Small intestine (tissue), 7 donors: ENCODE data around the gene GALNT14. TPM values are rescaled to one million over a fixed set of nuclear protein-coding genes. Genes with fewer than 3 reads are reported as not detected.

Experiments
- DNase-seq, 2 donors: peaks; one replicate each; pipeline versions ENCODE4 v3.0.0 to v3.0.0-alpha.2; 2013
- FAIRE-seq: peaks from 2 replicates; lab custom pipeline; 2012; peaks lifted over from hg19 to GRCh38; lab: Jason Lieb, UNC
- H3K27ac ChIP-seq, 3 donors: one replicate each; pipeline ENCODE4 v1.5.1; 2013; ENCODE audit warnings: low read length in 2 of 3, mild to moderate bottlenecking in 2 of 3, control low read depth in 1 of 3, inconsistent platforms in 1 of 3, low read depth in 1 of 3, moderate library complexity in 1 of 3
- H3K27me3 ChIP-seq, 3 donors: one replicate each; pipeline ENCODE4 v1.6.1; 2013; ENCODE audit warnings: low read length in 3 of 3, inconsistent platforms in 1 of 3; ENCODE audit not compliant: control insufficient read depth in 3 of 3, insufficient read depth in 3 of 3
- H3K36me3 ChIP-seq, 3 donors: one replicate each; pipeline ENCODE4 v1.6.1; 2013; ENCODE audit warnings: low read length in 3 of 3, inconsistent platforms in 1 of 3, low read depth in 1 of 3, mild to moderate bottlenecking in 1 of 3, moderate library complexity in 1 of 3; ENCODE audit not compliant: control insufficient read depth in 3 of 3, insufficient read depth in 2 of 3
- H3K4me1 ChIP-seq, 3 donors: one replicate each; pipeline ENCODE4 v1.6.1; 2013; ENCODE audit warnings: low read length in 2 of 3, inconsistent platforms in 1 of 3, low read depth in 1 of 3, mild to moderate bottlenecking in 1 of 3, moderate library complexity in 1 of 3; ENCODE audit not compliant: control insufficient read depth in 3 of 3, insufficient read depth in 2 of 3
- H3K4me3 ChIP-seq, 3 donors: one replicate each; pipeline ENCODE4 v1.5.1; 2013; ENCODE audit warnings: low read length in 3 of 3, control low read depth in 1 of 3, inconsistent platforms in 1 of 3, low read depth in 1 of 3, mild to moderate bottlenecking in 1 of 3, moderate library complexity in 1 of 3
- H3K9me3 ChIP-seq, 2 donors: one replicate each; pipeline ENCODE4 v1.6.1; 2013; ENCODE audit warnings: low read depth in 1 of 2, low read length in 1 of 2; ENCODE audit not compliant: control insufficient read depth in 2 of 2, insufficient read depth in 1 of 2
- WGBS, 3 donors: extraction: QIAGEN DNeasy Blood & Tissue Kit; methylation state at CpG; one replicate each; pipeline ENCODE4 v1.1.7; 2013; 5-methylcytosine and 5-hydroxymethylcytosine counted together
- polyA plus RNA-seq, 4 donors: library from polyadenylated mRNA; stranded (reverse) in 3 of 4; unstranded in 1 of 4; fragments of 200-250 nt in 3 of 4; fragments of 120-200 nt in 1 of 4; gene quantifications; one replicate each; pipeline versions ENCODE4 v1.2.1 to v1.2.3, GENCODE V29; 2013
- donor health status: healthy with polysubstance abuse.
- donor health status: control.
- donor health status: control.
- donor health status: Bipolar disorder and iron deficiency.
- donor health status: healthy.

Gene GALNT14
- polyA plus RNA-seq, 4 donors = 0.24 to 8.2 (median 2.2) TPM; not detected in 1

DNA sequence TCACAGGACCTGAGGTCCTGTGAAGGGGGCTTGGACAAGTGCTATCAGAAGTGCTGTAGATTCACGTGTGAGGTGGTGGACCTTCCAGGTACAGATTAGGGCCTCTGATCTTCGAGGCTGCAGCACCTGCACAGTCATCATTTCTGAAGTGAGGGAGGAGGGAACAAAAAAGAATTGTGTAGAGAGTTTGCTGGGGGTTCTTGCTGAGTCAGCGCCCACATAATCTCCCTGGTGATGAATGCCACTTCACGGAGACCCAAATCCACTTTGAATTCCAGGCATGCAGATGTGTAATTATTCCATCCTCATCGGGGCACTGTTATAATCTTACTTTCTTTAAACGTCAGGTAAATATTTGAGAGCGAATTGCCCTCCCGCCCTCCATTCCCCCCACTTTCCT lies 202.4 kb downstream of the GALNT14 start:
- 73 to 77% (median 75%) methylated on average over 8 of the region's 8 CpGs for WGBS, 3 donors
- no peak for DNase-seq
- Histone ChIP-seq H3K4me3 (no peak overlapping the region), H3K27me3 (no peaks in the 10 kb centered on the region), H3K36me3 (no peaks in the 10 kb centered on the region), H3K4me1 (no peaks in the 10 kb centered on the region), H3K27ac (no peak overlapping the region), H3K9me3 (no peaks in the 10 kb centered on the region)
- FAIRE-seq = no peak

DNA sequence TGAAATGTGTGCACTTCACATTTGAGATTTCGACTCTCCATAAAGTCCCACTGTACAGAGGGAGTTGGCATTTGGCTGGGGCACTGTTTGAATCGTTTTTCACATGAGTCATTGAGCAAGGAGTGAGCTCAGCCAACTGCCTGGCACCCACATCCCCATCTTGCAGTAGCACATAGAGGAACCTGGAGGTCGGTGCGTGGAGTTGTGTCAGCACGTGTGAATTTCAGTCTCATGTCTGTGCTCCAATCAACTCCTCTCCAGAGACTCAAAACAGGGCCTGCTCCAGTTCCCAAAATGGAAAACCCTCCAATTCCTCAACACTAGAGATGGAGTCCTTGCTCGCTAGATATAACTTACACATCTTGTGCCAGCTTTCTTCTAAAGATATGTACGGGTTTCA lies 204.2 kb downstream of the GALNT14 start:
- FAIRE-seq = no peak
- 78 to 85% (median 83%) methylated on average over 7 of the region's 7 CpGs for WGBS, 3 donors
- H3K27me3 ChIP-seq = no peaks in the 10 kb centered on the region
- DNase-seq = no peak
- no peak overlapping the region for H3K27ac ChIP-seq
- H3K4me1 ChIP-seq = no peaks in the 10 kb centered on the region
- H3K9me3 ChIP-seq = no peaks in the 10 kb centered on the region
- no peaks in the 10 kb centered on the region for H3K36me3 ChIP-seq
- H3K4me3 ChIP-seq = no peak overlapping the region

DNA sequence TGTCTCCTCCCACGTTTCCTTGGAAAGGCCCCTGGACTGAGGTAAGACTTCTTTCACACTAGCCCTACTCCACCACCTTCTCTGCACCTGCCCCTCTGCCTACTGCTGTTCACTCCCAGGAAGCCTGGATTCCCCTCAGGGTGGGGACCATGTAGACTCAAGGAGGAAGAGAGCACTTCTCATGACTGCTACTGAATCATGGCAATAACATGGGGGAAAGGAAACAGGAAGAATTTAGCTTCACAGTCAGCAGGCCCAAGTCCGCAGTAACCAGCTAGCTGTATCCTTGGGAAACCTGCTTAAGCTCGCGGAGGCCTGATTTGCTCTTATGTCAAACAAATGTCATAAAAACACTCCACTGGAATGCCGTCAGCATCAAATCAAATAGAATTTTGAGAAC lies 204.7 kb downstream of the GALNT14 start:
- Histone ChIP-seq H3K27me3 (no peaks in the 10 kb centered on the region), H3K27ac (no peak overlapping the region), H3K4me3 (no peak overlapping the region), H3K36me3 (no peaks in the 10 kb centered on the region), H3K9me3 (no peaks in the 10 kb centered on the region), H3K4me1 (no peaks in the 10 kb centered on the region)
- no peak for FAIRE-seq
- WGBS, 3 donors = 68 to 74% (median 72%) methylated on average over 5 of the region's 5 CpGs
- DNase-seq = no peak

DNA sequence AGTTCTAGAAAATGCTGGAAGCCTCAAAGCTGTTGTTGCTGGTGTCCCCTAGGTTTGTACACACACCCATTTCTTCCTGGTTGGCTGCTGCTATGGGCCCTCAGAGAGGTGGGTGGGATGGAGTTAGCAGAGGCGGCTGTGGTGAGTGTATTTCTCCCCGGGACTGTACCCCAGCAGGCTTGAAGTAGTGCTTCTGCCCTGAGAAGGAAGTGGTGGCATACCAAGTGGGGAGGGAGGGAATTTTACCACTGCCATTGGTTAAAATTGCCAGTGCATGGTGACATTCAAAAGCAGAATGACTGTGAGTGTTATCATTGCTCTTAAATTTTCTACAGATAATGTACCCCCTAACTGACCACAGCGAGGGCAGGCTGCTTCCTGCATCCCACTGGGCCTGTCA lies 205.4 kb downstream of the GALNT14 start:
- Histone ChIP-seq H3K4me3 (no peak overlapping the region), H3K27ac (no peak overlapping the region), H3K27me3 (no peaks in the 10 kb centered on the region), H3K4me1 (no peaks in the 10 kb centered on the region), H3K36me3 (no peaks in the 10 kb centered on the region), H3K9me3 (no peaks in the 10 kb centered on the region)
- no peak for DNase-seq
- WGBS, 3 donors = 71 to 81% (median 78%) methylated on average over 3 of the region's 3 CpGs
- FAIRE-seq = no peak

DNA sequence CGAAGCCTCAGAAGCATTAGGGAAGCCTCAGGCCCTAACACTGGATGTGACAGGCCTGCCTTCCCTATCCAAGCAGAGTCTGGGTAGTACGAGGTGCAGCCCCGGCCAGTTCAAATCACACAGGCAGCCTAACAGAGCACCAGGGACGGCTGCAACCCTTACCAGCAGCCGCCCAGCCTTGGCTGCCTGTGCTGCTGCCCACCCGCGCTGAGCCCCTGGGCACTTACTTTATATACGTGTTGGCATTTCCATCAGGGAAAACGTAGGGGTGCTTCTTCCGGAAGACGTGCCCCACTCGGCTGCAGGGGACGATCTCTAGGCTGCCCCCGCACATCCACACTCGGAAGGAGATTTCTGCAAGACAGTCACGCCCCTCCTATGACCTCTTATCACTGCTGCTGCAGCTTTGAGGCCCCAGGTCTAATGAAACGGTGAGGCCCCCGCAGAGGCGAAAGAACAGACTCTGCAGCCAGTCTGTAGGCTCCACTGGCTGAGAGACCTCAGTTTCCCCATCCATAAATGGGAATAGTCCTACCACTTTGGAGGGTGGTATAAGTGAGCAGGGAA lies 206.3 kb downstream of the GALNT14 start:
- Histone ChIP-seq H3K27ac (no peak overlapping the region), H3K36me3 (no peaks in the 10 kb centered on the region), H3K4me1 (no peaks in the 10 kb centered on the region), H3K9me3 (no peaks in the 10 kb centered on the region), H3K27me3 (no peaks in the 10 kb centered on the region), H3K4me3 (no peak overlapping the region)
- no peak for FAIRE-seq
- DNase-seq = no peak
- 89 to 94% (median 90%) methylated on average over 18 to 19 of the region's 19 CpGs for WGBS, 3 donors

DNA sequence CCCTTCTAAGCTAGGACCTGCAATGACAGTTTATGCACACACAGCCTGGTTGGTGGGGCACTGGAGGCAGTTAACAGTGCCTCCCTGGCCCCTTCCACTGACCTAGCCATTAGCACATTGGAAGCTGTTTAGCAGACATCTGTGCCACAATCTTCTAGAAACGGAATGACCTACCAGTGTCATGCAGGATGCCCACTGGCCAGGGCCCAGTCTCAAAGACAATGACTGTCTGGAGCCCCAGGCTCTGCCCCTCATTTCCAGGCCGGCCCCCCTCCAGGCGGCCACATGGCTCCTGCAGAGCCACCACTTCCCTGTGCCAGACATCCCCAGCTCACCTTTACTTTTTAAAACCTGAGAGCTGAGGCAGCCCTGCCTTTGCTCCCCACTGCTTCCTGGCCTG lies 207.5 kb downstream of the GALNT14 start:
- H3K27ac ChIP-seq = no peak overlapping the region
- H3K4me1 ChIP-seq = no peaks in the 10 kb centered on the region
- H3K4me3 ChIP-seq = no peak overlapping the region
- DNase-seq = no peak
- 76 to 97% (median 92%) methylated on average over 3 of the region's 3 CpGs for WGBS, 3 donors
- no peaks in the 10 kb centered on the region for H3K27me3 ChIP-seq
- H3K9me3 ChIP-seq = no peaks in the 10 kb centered on the region
- no peak for FAIRE-seq
- H3K36me3 ChIP-seq = no peaks in the 10 kb centered on the region

DNA sequence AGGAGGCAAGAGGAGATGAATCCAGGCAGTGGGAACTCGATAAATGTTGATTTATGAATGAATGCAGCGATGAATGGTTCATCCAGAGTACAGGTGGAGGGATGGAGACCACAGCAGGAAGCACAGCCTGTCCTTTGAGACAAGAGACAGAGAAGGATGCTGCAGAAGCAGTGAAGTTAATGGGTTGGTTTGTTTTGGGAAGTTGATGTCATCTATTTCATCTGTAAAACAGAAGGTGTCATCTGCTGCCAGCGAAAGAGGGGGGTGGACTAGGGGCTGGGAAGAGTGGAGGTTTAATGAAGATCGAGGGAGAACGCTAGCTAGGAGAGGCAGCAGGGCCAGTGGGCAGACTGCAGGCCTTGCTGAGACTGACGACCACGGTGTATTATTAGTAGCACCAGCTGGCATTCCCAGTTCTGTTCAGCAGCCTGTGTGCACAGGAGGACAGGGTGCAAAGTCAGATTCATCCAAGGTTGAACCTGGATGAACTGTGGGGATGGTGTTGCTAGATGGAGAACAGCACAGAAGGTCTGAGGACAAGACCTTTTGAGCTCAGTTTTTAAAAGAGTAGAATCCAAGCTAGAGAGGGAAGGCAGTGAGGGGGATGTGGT lies 210.7 kb downstream of the GALNT14 start:
- 74 to 79% (median 75%) methylated on average over 7 of the region's 7 CpGs for whole genome bisulfite sequencing, 3 donors
- Histone ChIP-seq H3K4me3 (no peak overlapping the region), H3K4me1 (no peaks in the 10 kb centered on the region), H3K36me3 (no peaks in the 10 kb centered on the region), H3K27ac (no peak overlapping the region), H3K27me3 (no peaks in the 10 kb centered on the region), H3K9me3 (no peaks in the 10 kb centered on the region)
- FAIRE-seq (no peak), DNase-seq (no peak)

DNA sequence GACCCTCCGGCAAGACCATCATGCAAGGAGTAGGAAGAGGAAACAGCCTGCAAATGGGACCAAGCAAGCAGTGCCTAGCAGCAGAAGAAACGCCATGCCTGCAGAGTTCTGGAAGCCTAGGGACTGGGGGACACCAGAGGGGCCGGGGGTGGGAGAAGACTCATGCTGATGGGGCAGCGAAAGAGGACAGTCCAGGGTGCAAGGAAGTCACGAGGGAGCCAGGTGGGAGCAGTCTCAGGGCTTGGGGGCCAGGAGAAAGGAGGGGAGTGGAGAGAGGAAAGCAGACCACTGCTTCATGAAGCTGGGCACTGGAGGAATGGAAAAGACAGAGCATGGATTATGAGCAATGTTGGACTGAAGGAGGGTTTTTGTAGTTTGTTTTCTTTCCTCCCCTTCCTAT lies 211.6 kb downstream of the GALNT14 start:
- 80 to 86% (median 84%) methylated on average over 5 of the region's 5 CpGs for WGBS, 3 donors
- Histone ChIP-seq H3K27ac (no peak overlapping the region), H3K9me3 (no peaks in the 10 kb centered on the region), H3K36me3 (no peaks in the 10 kb centered on the region), H3K27me3 (no peaks in the 10 kb centered on the region), H3K4me3 (no peak overlapping the region), H3K4me1 (no peaks in the 10 kb centered on the region)
- FAIRE-seq (no peak), DNase-seq (no peak)

DNA sequence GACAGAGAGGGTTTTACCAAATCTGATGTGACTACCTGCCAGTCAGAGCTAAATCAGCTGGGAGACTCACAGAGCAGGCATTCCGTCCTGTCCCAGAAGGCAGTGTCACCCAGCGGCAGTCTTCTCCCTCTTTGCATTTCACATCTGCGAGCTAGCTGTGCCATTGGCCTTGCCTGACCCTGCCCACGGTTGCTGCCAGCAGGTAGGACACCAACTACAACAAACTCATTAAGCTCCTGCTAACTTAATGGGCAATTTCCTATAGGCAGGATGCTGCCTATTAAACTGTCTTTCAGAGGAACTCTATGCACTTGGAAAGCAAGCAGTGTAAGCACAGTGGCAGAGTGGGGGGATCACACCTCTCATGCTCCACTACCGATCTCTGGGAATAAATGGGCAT lies 214.6 kb downstream of the GALNT14 start:
- no peak for DNase-seq
- WGBS, 3 donors = 81 to 88% (median 85%) methylated on average over 5 of the region's 5 CpGs

More for the DNA sequence above, 214.6 kb downstream of the GALNT14 start:
- Histone ChIP-seq H3K27ac (no peak overlapping the region), H3K4me3 (no peak overlapping the region), H3K36me3 (no peaks in the 10 kb centered on the region), H3K4me1 (no peaks in the 10 kb centered on the region), H3K27me3 (no peaks in the 10 kb centered on the region), H3K9me3 (no peaks in the 10 kb centered on the region)
- no peak for FAIRE-seq
